A549 treated with Mapracorat at 1 μM for 4 hours (cell line): ENCODE results near the gene UNC50. TPM values are rescaled to one million over a fixed set of nuclear protein-coding genes. Genes with fewer than 3 reads are reported as not detected.

Experiments
- total RNA-seq: library from RNA; stranded (reverse); fragments of 200-300 nt; extraction: Qiagen RNA extraction; gene quantifications from 5 replicates; pipeline ENCODE4 v1.2.3, GENCODE V29; 2022

Gene UNC50, protein sequence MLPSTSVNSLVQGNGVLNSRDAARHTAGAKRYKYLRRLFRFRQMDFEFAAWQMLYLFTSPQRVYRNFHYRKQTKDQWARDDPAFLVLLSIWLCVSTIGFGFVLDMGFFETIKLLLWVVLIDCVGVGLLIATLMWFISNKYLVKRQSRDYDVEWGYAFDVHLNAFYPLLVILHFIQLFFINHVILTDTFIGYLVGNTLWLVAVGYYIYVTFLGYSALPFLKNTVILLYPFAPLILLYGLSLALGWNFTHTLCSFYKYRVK
- 42.7 to 44.7 TPM (median 44.1 TPM) in 5 replicates for total RNA-seq

DNA sequence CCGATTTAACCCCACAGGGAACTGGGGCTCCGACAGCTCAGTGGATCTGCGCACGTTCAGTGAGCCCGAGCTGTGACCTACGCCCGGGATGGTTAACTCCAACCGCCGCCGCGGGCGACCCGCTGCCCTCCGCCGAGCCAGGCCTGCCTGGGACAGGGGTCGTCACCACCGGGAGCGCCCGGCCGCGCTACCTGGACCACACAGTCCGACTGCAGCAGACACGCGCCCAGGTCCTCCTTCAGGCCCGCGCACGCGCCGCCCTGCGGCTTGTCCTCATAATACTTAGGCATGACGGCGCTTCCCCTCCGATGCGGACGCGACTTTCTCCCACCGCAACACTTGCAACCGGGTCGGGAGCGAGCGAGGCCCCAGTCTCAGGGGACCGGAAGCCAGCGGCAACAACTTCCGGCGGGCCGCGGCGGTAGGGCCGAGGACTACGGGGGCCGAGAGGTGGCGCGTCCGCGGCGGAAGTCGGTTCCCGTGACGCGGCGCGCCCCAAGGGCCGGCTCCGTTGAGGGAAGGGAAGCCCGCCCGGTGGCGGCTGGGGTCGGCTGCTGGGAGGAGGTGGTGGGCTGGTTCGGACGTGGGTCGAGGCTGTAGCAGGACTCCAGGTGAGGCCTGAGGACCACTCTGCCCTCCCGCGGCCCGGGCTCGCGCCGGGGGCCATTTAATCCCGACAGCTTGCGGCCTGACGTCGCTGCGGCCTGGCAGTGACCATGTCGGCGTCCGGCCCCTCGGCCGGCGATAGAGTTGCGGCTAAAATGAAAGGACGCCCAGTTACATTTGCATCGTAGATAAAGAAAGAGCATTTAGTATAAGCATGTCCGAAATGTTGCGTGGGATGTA lies at the start of gene UNC50, which contains the start of gene COA5:
Gene UNC50, plus strand, starts transcription at position 474 of the 846 bp plus-strand sequence. CDS start 1,171 bp downstream, outside the sequence.
Gene COA5, minus strand, starts transcription at position 397 of the 846 bp plus-strand sequence. Its CDS starts 107 bp downstream, at position 290.

Other genes starting within 250 kb of the UNC50 start
- 5.8 to 9.7 TPM (median 9.4 TPM) in 5 replicates for gene INPP4A, start 163.7 kb upstream of the UNC50 start, total RNA-seq
- gene COA5, start 77 bp upstream of the UNC50 start, total RNA-seq = 16.5 to 27.6 TPM (median 24.6 TPM) in 5 replicates
- 1.7 to 2.5 TPM (median 2.4 TPM) in 5 replicates for gene MGAT4A, start 122.5 kb downstream of the UNC50 start, total RNA-seq